Cardiac fibroblast (primary cell): ENCODE data around the gene MIDN.

ENCODE experiments used
- DNase-seq, 2 donors: peaks; one replicate each; pipeline versions ENCODE4 v3.0.0 to v3.0.0-alpha.2; 2010; ENCODE audit warnings: low read depth in 2 of 2
- H3K4me3 ChIP-seq, 2 donors: replicated peaks in 1 of 2; 1 replicate in 1 of 2; 2 replicates in 1 of 2; pipeline ENCODE4 v1.5.1; 2011; ENCODE audit warnings: low read depth in 2 of 2, low read length in 2 of 2, mild to moderate bottlenecking in 2 of 2, moderate library complexity in 1 of 2
- CTCF ChIP-seq: IDR thresholded peaks from one replicate; pipeline ENCODE4 v1.5.1; 2011; ENCODE audit warnings: low read depth, mild to moderate bottlenecking, low read length, inconsistent platforms

Gene MIDN

GRCh38 chr19:1230783-1231489, 17.4 kb upstream of the MIDN start:
- no peak for DNase-seq
- TF ChIP-seq CTCF = peak; percentile 1
- H3K4me3 ChIP-seq = no peak overlapping the region

GRCh38 chr19:1231729-1232637, 16.4 kb upstream of the MIDN start:
- no peak overlapping the region for H3K4me3 ChIP-seq
- no peak for DNase-seq
- TF ChIP-seq CTCF = no peak

GRCh38 chr19:1232652-1233072, 15.7 kb upstream of the MIDN start:
- H3K4me3 ChIP-seq = no peak overlapping the region
- no peak for TF ChIP-seq CTCF
- peak; percentile 72 for DNase-seq

GRCh38 chr19:1233115-1233667, 15.2 kb upstream of the MIDN start:
- no peak overlapping the region for H3K4me3 ChIP-seq
- DNase-seq = no peak
- no peak for TF ChIP-seq CTCF

- TF ChIP-seq CTCF = no peak
- no peak overlapping the region for H3K4me3 ChIP-seq
- DNase-seq = no peak
Observed at GRCh38 chr19:1234051-1234954, 14.1 kb upstream of the MIDN start.

- TF ChIP-seq CTCF = no peak
- H3K4me3 ChIP-seq = no peak overlapping the region
- DNase-seq = no peak
Observed at GRCh38 chr19:1234955-1235380, 13.4 kb upstream of the MIDN start.
